Epidermal melanocyte (primary cell): ENCODE results near the gene RALB.

ENCODE experiments used
- DNase-seq: peaks from one replicate; pipeline ENCODE4 v3.0.0; 2011; ENCODE audit warnings: low spot score; ENCODE audit not compliant: insufficient read length

The RALB gene

DNA sequence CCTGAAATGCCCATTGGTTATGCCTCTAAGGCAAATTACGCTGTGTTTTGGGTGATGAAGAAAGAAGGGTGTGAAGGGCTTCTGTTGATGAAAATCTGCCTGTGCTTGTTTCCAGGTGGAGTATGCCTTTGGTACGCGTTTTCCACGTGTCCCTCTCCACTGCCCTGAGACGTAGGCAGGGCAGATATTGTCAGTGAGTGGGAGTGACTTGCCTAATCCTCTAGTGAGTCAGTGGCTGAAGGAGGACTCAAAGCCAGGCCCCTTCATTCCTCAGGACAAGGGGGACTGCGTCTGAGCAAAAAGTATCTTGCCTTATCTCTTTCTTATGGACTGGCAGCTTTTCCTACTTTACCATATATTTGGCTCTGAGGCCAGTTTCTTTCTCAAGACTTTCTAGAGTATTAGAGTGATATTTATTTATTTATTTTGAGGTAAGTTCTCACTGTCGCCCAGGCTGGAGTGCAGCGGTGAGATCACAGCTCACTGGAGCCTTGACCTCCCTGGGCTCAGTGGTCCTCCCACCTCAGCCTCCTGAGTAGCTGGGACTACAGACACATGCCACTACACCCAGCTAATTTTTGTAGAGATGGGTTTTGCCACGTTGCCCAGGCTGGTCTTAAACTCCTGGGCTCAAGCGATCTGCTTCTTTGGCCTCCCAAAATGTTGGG is 10.2 kb downstream of the RALB start:
- DNase-seq, result no peak

GRCh38 chr2:120265006-120265405 is 12.4 kb downstream of the RALB start:
- no peak for DNase-seq

GRCh38 chr2:120267348-120267747 is 14.7 kb downstream of the RALB start:
- DNase-seq, result no peak

DNA sequence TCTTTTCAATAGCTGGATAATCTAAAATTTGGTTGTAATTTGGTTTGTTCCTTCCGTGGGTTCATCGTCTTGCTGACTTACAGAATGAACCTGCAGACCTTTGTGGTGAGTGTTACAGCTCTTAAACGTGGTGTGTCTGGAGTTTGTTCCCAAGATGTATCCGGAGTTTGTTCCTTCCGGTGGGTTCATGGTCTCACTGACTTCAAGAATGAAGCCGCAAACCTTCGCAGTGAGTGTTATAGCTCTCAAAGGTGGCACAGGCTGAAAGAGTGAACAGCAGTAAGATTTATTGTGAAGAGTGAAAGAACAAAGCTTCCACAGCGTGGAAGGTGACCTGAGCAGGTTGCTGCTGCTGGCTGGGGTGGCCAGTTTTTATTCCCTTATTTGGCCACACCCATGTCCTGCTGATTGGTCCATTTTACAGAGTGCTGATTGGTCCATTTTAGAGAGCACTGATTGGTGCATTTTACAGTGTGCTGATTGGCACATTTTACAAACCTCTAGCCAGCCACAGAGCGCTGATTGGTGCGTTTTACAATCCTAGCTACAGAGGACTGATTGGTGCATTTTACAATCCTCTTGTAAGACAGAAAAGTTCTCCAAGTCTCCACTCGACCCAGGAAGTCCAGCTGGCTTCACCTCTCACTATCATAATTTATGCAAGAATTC is 16.6 kb downstream of the RALB start:
- no peak for DNase-seq

GRCh38 chr2:120269816-120270215 is 17.2 kb downstream of the RALB start:
- DNase-seq, result no peak

GRCh38 chr2:120271711-120272379 is 19.2 kb downstream of the RALB start:
- DNase-seq, result no peak

DNA sequence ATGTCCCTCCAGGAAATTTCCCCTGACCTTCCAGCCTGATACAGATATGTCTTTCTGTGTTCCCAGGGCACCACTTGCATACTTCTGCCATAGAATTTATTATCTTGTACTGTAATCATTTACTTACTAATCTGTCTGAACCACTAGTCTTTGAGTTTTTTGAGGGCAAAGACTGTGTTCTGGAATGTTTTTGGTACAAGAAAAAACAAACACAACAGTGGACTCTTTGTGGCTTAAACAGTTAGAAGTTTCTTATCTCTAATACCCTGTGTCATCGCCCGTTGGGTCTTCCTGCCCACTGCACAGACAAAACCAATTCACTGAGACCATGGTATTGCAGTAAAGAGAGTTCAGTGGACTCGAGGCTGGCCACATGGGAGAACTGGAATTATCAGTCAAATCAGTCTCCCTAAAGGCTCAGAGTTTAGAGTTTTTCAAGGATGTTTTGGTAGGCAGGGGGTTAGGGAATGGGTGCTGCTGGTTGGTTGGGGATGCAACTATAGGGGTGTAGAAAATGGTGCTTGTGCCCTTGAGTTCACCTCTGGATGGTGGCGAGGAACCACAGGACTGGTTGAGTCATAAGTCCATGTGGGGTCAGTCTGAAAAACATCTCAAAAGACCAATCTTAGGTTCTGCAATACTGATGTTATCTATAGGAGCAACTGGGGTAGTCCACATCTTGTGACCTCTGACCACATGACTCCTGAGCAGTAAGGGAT is 20.3 kb downstream of the RALB start:
- DNase-seq, result no peak

DNA sequence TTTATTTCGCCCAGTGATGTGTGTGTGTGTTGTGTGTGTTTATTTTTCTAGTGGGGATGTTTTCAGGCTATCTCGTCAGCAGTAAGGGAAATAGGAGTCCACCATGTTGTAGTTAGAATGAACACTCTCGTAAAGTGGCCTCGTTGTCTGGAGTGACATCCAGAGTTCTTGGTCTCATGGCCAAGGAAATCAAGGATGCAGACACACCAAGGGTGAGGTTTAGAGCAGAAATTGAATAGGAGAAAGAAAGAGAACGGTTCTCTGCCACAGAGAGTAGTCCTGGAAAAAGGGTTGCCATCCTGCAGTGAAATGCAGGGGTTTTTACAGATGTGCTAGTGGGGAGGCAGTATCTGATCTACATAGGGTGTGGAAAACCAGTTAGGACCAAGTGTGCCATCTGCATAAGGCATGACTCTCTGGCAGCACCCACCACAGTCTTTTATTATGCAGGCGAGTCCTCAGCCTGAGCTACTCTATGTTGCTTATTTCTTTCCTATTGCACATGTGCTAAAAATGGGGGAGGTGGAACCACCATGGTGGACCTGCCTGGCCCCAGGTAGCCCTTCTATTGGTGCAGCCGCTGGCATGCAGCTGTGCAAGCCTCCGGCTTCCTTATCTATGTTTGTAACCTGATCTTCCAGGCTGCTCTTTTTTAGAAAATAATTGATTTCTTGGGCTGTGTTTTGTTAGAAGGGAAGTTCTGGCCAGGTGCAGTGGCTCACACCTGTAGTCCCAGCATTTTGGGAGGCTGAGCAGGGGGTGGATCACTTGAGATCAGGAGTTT is 23.2 kb downstream of the RALB start:
- DNase-seq, result no peak

DNA sequence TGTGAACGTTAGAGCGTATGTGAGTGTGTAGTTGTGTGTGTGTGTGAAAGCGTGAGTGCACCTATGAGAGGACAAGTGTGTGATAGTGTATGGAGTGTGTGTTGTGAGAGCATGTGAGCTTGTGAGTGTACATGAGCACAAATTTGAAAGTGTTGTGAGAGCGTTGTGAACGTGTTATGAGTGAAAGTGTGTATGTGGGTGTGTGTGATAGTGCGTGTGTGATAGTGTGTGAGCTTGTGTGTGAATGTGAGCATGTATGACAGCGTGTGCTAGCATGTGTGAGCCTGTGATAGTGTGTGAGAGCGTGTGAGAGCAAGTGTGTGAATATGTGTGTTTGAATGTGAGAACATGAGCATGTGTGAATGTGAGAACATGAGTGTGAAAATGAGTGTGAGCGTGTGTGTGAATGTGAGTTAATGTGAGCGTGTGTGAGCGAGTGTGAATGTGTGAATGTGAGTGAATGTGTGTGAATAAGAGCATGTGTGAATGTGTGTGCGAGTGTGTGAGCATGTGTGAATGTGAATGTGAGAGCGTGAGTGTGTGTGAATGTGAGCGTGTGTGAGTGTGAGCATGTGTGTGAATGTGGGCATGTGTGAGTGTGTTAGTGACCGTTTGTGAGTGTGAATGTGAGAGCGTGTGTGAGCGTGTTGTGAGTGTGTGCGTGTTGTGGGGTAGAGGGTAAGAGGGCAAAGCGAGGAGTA is 25.0 kb downstream of the RALB start:
- DNase-seq, result no peak

DNA sequence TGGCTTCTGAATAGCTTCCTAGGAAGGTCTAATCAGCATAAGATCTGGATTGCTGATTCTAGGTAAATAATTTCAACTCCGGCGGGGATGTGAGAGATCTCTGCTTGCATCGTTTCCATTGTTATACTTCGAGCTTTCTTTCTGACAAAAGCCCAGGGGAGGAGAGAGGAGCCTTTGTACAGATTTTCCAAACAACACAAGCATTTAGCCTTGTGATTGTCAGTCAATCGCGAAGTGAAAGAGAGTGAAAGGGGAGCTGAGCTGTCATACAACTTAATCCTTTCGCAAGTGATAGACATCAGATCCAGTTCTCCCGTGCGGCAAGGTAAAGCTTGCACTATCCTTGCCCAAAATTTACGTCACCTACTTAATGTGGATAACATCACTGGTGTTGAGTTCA is 26.2 kb downstream of the RALB start:
- DNase-seq, result no peak

- DNase-seq, result no peak
These were observed 27.1 kb downstream of the RALB start for GRCh38 chr2:120279708-120280107.

GRCh38 chr2:120283649-120284048 is 31.0 kb downstream of the RALB start:
- DNase-seq, result no peak

GRCh38 chr2:120285056-120285455 is 32.4 kb downstream of the RALB start:
- DNase-seq, result no peak

- DNase-seq, result peak; percentile 34
These were observed 34.7 kb downstream of the RALB start for GRCh38 chr2:120287183-120288015.

DNA sequence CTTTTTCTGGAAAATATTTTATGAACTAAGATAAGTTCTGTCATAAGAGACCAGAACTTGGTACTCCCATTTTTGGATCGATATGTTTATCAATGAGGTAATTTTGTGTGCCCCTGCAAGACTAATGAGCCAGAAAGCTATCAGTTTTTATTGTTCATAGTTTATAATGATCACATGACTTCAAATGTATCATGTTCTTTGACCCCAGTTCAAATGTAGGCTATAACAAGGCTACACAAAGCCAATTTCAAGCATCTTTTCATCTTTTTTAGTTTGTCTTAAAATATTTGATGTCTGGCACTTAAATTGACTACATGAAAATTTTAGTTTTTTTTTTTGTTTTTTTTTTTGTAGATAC is 35.3 kb downstream of the RALB start:
- DNase-seq, result no peak

GRCh38 chr2:120289221-120289906 is 36.7 kb downstream of the RALB start:
- DNase-seq, result no peak

- no peak for DNase-seq
These were observed 38.1 kb downstream of the RALB start for GRCh38 chr2:120290737-120291136.

DNA sequence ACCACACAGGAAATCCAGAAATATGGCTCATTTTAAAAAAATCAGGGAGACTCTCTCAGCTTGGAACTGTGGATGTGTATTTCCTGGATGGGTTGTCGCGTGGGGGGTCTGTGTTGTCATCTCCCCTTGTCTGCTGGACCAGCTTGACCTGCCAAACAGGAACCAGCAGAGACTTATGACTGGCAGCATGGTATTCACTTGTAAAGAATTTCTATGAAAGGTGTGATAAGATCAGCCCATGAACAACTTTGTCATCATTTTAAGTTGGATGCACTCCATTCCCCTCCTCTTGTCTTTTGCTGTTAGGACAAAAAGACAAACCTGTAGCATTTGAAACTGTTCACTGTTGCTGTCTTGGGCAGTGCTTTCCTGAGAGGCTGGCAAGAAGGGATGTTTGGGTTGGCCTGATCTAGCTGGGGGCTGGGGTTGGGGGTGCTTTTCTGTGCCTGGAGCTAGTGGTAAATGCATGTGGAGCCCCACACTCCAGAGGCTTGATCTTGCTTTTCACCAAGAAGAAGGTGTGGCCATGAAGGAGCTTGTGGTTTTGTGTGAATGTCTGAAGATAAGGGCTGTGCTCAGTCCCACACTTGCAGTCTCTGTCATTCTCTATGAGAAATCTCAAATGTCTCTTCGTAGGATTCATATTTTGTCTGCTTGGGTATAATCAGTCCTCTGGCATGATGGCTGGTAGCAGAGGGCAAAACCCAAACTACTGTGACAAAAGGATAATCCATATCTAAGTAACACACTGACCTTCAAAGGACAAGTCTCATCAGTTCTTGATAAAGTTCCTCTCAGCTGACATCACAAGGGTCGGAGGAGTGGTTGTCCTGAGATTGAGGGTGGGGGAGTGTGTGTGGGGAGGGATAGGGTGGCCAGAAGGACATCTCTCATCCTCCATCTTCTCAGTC is 39.0 kb downstream of the RALB start:
- no peak for DNase-seq
